RPMI8226 (cell line): ENCODE measurements around the gene HAPSTR1.
"Not testable (repeated sequence)": the region's sequence is repeated elsewhere in the genome, so short reads cannot be mapped to it uniquely, and the experiment has no call there.

Source experiments
- DNase-seq: peaks from one replicate; pipeline ENCODE4 v3.0.0-alpha.2; 2015

HAPSTR1 gene

DNA sequence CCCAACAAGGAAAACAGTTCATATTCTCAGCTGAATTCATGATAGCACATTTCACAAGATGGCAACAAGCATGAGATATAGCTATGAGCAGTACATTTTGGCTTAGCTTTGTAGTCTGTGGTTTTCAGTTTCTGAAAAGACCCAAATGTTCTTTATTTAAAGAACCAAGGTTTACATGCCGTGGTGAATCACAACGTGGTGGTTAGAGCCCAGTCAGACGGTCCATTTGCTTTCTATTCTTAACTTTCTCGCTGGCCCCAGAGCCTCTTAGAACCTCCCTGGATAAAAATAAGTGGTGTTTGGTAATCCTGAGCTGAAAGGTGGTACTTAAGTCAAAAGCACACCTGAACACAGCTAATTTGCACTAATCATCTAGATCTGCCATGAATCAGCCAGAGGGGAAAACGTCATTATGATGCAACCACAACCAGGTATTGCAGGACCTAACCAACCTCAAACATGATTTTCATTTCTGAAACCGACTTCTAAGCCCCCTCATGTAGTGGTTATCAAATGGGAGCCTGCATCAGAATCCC is 18.6 kb upstream of the HAPSTR1 start:
- DNase-seq = no peak

DNA sequence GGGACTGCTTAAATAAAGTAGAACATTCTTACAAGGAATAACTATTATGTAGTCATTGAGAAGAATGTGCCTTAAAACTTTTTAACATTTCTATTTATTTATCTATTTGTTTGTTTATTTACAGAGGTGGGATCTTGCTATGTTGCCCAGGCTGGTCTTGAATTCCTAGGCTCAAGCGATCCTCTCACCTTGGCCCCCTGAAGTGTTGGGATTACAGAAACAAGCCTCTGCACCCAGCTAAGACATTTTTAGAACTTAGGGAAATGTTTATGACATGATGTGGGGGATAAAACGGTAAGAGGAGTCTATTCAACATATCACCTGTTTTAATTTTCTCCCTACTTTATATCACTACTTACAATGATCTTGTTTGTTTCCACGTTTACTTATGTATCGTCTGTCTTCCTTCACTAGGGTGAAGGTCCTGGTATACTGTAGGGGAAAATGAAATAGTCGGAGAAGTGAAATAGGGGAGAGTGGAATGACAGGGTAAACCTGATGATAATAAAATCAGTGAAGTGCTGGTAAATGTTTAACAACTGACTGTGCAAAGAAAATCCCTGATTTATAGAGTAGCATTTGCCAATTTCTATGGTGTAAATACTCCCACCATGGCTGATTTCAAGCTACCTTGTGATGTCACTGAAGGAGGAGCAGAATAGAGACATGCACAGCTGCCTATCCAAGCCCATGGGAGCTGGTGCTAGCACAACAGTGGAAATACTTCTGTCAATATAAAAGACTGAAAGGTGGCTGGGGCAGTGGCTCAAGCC is 16.0 kb upstream of the HAPSTR1 start:
- DNase-seq = no peak

DNA sequence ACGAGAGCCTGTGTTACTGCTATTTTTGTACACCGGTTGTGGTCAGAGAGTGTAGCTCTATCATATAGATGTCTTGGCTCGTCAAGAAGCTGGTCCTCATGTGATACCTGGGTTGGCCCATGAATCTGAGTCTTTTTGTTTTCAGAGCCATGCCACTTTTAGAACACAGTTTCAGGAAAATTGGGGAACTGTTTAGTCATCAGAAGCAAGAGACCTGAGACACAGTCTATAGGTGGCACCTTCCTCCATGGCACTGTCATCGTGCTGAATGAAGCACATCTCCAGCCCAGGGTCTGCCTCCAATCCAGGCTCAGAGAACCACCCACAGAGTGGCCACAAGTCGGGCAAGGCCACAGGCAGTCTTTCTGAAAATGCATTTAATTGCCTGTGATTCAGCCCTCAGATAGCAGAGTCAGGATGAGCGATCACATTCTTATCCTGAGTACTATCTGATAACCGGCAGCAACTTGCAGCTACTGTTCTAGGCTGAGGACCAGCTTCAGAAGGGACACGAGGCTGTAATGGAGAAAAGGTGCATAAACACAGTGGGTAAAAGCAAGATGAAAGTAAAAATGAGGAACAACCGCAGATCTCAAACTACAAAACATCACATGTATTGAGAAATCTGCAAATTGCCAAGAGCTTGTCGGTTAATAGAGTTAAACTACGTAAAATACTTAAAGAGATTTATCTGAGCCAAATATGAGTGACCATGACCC is 14.2 kb upstream of the HAPSTR1 start:
- DNase-seq = peak; percentile 47

DNA sequence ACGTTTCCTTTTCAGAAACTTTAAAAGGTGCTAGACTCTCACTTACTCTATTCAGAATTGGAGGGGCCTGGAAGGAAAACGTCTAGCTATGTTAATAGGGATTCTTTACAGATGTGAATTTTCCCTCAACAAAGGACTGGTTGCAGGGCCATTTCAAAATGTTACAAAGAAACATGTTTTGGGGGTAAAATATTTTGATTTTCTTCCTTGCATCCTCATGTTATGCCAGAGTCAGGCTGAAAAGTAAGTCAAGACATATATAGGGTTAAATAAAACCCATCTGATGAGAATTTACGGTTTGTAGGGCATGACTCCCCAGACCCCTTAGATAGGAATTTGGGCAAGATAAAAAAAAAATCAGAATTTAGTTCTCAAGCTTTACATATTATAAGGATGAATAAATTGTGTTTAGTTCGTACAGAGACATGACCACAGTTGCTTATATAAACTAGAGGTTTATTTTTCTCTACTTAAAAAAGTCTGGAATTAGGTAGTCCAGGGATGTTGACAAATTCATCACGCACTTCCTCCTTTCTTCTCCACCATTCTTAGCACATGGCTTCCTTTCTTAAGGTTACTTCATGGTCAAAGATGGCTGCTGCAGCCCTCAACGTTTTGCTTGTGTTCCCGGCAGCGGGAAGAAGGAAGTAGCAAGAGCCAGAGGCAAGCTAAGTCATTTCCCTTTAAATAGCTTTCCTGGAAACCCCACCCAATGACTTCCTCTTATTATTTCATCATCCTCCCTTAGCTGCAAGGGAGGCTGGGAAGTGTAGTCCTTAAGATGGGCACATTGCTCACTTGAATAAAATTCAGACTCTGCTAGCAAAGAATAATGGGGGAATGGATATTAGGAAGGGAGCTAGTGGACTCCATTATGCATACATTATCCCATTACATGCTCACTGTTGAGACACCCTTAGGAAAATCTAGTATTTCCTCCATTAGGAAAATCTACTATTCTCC is 12.7 kb upstream of the HAPSTR1 start:
- DNase-seq = peak; percentile 82

DNA sequence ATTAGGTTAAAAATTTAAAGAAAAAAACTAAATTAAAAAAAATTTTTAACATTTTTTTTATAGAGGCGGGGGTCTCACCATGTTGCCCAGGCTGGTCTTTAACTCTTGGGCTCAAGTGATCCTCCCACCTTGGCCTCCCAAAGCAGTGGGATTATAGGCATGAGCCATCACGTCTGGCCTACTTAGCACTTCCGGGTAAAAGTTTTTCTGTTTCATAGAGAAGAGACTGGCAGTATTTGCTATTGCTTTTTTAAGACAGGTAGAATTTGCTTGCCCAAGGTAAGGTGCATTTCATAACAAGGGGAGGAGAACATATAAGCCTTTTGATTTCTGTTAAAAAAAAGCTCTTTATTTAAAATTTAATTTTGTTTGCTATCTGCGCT is 12.0 kb upstream of the HAPSTR1 start:
- no peak for DNase-seq

DNA sequence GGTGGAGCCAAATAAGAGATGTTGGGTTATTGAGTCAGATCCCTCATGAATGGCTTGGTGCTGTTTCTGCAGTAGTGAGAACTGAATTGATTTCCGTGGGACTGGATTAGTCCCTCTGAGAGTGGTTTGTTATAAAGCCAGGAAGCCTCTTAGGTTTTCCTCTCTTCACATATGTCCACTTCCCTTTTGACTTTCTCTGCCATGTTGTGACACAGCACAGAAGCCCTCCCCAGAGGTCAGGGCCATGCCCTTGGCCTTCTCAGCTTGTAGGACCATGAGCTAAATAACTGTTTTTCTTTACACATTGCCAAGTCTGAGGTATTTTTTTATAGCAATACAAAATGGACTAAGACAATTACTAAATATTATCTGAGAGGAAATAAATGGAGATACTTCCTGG is 10.3 kb upstream of the HAPSTR1 start:
- DNase-seq = no peak

DNA sequence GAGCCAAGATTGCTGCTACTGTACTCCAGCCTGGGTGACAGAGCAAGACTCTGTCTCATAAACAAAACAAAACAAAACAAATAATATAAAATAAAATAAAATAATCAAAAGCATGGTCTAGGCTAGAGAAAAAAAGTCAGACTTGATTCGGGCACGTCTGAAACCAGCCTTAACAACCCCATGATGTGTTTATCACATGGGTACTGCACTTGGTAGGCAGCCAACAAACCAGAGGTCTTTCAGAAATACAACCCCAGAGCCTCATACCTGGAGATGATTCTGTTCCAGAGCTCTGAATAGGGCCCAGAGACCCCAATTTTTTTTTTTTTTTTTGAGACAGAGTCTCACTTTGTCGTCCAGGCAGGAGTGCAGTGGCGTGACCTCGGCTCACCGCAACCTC is 9.6 kb upstream of the HAPSTR1 start:
- peak; percentile 60 for DNase-seq

DNA sequence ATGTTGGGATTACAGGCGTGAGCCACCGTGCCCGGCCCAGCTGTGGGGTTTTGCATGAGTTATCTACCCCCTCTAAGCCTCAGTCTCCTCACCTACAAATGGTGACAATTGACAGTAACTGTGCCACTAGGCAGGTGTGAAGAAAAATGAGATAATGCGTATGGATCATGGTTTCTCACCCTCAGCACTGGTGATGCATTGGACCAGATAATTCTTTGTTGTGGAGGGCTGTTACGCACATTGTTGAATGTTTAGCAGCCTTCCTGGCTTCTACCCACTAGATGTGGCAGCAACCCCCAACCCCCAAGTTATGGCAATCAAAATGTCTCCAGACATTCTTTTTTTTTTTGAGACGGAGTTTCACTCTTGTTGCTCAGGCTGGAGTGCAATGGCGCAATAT is 9.0 kb upstream of the HAPSTR1 start:
- no peak for DNase-seq

DNA sequence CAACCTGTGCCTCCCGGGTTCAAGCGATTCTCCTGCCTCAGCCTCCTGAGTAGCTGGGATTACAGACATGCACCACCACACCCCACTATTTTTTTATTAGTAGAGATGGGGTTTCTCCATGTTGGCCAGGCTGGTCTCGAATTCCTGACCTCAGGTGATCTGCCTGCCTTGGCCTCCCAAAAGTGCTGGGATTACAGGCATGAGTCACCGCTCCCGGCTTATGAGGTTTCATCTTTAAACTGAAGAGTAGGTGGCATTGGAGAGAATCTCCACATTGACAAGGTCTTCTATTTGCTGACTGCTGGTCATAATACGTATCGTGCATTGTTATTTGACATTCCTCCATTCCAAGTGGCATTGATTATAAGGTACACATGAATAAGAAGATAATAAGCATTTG is 3.7 kb upstream of the HAPSTR1 start:
- DNase-seq = not testable (repeated sequence)

DNA sequence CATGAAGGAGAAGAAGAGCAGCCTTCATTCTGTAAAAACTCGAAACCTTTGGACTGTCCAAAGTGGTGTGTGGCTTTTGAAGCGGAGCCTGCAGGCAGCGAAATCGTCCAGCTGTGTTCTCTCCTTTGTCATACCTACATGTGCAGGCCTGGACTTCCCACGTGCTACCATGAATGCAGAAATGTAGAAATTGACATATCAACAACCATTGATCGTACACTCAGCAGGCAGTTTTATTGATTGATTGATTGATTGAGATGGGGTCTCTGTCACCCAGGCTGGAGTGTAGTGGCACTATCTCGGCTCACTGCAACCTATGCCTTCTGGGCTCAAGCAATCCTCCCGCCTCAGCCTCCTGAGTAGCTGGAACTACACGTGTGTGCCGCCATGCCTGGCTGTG is 2.6 kb upstream of the HAPSTR1 start:
- DNase-seq = no peak

DNA sequence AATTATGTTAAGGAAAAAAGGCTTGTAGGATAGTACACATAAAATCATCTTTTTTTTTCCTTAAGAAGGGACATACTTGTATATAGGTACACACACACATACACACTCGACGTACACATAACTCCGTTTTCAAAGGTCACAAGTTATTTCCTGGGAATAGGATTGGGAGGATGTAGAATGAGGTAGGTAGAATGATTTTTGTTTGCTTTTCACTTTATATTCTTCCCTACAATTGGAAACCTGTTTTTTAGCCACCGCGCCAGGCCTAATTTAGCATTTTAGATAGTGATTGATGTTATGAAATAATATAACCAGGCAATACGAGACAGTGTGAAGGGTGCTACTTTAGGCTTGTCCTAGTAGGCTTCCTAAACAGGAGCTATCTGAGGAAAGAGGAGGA is 1.8 kb upstream of the HAPSTR1 start:
- no peak for DNase-seq

DNA sequence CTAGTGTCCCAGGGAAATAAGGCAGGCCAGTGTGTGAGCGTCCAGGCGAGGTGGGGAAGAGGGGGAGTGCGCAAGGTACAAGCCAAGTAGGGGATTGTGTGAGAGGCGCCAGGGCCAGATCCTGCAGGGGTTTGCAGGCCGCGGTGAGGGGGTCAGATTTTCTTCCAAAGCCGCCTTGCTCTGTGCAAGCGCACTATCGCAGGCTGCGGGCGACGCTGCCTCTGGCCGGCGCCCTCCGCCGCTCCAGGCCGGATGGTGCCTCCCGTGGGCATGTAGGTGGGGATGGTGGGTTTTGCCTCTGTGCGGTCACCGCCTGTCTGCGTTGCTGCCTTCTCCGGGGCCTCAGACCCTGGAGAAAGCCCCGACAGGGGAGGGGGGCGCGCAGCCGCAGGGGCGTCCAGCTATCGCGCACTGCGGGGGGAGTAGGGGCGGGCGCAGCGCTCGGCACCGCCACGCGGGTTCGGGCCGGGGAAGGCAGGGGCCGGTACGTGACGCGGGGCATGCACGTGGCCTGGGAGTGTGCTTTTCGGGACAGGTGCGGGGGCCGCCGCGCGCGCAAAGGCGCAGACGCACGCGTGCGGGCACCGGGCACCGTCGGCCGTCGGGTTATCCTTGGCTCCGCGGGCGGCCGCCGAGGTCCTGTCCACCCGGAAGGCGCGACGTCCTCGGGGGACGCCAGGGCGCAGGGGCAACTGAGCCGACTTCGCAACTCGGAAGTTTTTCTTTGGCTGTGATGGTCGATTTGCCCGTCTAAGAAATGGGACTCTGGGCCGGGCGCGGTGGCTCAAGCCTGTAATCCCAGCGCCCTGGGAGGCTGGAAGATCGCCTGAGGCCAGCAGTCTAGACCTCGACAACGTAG is 1.1 kb upstream of the HAPSTR1 start:
- DNase-seq = peak; percentile 50

DNA sequence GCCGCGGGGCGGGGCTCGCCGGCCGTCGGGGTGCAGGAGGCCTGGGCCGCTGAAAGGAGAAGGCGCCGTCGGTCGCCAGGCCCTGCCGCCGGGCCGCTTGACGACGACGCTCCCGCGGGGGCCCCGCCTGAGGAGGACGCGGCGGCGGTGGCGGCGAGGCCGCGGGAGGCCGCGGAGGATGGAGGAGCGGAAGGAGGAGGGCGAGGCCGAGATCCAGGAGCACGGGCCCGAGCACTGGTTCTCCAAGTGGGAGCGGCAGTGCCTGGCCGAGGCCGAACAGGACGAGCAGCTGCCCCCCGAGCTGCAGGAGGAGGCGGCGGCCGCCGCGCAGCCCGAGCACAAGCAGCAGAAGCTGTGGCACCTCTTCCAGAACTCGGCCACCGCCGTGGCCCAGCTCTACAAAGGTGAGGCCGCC is 430 bp downstream of the HAPSTR1 start:
- DNase-seq = peak; percentile 64

DNA sequence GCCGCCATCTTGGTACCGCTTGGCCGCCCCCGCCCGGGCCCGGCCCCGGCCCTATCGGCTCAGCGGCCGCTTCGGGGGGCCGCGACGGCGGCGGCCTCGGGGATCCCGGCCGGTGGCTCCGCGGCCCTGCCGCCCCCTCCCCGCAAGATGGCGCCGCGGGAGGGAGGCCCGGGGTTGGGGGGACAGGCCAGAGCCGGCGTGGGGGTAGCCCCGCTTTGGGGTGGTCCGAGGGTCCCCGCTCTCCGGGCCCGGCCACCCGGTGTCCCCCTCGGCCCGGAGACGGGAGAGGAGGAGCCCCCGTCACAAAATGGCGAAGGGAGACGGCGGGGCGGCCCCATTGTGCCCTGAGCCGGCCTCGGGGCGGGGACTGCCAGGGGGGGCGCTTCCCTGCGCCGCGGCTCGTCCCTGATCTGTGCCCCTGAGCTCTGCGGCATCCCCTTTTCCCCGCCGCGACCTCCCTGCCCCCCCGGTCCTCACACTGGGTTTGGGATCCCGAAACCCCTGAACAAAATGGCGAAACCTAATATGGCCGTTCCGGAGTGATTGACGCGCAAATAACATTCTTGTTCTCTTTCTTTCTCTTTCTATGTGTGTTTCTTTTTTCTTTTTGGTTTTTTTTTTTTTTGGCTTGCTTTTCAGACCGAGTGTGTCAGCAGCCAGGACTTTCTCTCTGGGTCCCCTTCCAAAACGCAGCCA is 986 bp downstream of the HAPSTR1 start:
- DNase-seq = peak; percentile 40

DNA sequence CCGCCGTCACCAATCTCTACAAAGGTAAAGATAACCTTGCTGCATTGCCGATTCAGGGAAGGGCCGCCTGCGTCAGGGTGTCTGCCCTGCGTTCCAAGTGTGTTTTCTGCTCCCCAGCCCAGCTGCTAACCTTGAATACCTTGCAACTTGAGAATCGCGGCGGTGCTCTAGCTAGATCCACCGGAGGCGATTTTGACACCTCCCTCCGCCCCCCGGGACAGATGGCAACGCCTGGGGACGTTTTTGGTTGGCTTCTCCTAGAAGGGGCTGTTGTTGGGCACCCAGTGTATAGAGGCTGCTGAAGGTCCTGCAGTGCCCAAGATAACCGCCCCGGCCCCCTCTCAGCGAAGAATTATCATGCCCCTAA is 1.5 kb downstream of the HAPSTR1 start:
- DNase-seq = peak; percentile 68

DNA sequence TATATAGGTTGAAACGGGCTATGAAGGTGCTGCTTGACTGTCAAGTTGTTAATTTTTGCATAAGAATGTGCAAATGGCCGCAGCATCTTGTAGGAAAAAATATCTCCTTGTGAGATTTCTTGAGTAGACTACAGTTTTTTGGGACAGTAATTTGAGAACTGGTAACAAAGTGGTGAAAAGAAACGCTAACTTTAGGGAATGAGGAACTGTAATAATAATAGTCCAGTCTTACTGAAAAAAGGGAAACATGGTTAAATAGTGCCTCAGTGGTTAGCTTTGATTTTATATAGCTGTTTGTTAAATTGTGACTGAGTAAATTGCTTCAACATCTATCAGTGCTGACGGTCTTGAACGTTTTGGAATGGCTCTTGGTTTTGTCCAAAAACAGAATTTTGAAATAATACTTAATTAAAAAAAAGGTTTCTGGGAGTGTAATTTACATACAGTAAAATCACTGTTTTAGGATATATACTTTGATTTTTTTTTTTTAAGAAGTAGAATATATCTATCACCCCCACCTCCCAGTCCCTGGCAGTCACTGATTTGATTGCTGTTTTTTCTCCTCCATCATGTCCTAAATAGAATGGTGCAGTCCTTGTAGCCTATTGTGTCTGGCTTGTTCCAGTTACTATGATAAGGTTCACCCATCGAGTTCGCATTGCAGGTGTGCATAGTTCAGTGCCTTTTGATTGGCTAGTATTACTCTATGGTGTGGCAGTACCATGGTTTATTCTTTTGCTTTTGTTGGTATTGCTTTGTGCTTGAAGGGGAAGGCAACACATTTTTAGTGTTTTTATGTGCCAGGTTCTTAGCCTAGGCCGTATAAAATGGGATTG is 2.8 kb downstream of the HAPSTR1 start:
- DNase-seq = peak; percentile 21

DNA sequence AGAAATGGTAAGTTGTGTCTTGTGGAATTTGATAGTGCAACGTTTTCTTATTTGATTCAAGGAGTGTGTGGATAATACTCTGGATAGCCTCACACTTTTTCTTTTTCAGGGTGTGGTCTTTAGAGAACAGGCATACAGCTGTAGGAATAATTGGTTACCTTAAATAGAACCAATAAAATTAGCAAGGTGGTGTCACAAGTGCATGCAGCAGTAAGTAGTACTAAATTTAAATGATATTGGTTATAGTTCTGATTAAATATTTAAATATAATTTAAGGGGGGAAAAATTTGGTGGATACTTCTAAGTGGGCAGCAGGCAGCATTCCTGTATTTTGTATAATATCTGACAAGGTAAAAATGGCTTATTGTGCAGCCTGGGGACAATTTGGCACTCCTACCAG is 3.7 kb downstream of the HAPSTR1 start:
- no peak for DNase-seq

DNA sequence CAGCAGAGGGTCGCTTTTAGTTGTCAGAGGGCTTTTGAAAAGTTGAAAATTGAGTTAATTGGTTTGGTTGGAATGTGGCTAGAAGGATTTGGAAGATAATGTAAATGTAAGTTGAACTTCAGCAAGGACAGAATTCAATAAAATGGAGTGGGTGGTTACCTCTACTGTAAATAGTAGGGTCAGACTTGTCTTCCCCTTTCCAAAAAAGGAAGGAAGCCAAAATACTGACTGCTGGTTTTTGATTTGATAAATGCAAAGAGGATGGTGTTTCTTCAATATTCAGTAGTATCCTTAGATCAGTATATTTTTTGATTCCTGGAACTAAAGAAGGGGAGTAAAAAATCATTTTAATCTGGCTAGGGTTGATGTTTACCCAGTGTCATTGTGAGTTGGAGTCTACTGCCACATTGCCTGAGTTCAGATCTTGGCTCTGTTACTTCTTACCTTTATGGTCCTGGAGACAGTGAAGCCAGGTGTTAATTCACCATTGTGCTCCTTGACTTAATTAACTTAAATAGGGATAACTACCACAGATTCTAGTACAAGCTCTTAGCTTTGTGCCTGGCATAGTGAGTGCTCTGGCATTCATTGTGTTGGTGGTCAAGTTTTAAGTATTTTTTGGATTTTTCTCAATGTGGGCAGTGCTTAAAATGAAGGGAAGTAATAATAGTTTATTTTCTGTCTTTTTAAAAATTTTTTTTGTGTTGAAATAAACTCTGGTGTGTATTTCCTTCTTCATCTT is 4.4 kb downstream of the HAPSTR1 start:
- no peak for DNase-seq

DNA sequence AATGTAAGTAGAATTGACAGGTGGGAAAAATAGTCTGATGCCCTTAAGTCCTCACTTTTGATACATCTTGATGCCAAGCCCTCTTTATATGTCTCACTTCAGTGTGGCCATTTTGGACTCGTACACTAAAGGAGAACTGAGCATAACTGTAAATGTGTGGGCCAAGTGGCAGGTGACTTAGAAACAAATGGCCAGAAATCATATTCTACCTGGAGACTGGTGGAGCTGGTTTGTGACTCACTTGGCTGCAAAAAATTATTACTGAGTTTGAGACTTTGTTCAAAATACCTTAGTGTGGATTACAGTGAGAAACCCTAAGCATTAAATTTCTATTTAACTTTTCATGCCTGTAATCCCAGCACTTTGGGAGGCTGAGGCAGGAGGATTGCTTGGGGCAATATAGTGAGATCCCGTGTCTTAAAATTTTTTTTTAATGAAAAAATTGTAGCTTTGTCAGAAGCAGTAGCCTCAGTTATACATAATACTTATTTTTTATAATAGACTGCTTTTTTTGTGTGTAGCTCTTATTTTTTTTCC is 5.0 kb downstream of the HAPSTR1 start:
- DNase-seq = no peak
